Right ventricle myocardium superior (tissue), 1 donor: ENCODE measurements around the gene ANKRD13D. TPM values are rescaled to one million over a fixed set of nuclear protein-coding genes. Genes with fewer than 3 reads are reported as not detected.

Experiments
- ATAC-seq: fragments of 200-7000 bp; cut with Tn5 transposase; one replicate; pipeline ENCODE4 v1.9.1; 2020; ENCODE audit warnings: mild to moderate bottlenecking; ENCODE audit not compliant: poor library complexity
- DNase-seq: peaks from one replicate; pipeline ENCODE4 v3.0.0-alpha.2; 2020
- intact Hi-C: fragments of 100-400 bp; cut with DNase I; formaldehyde crosslinking; loops from one replicate; pipeline ENCODE4 v1.11.2; 2022
- total RNA-seq: library from RNA; stranded (reverse); fragmentation: NEBNext Ultra II Directional; extraction: Animal tissue kit (Norgen Biotek cat#: 25700); gene quantifications from one replicate; pipeline ENCODE4 v1.2.1, GENCODE V29; 2021
- donor health status: DM: no; HTN: yes; CAD: no; lungs with severe emphysema.

Gene ANKRD13D
- total RNA-seq, 1 donor from 2014 or later: 11.6 TPM

GRCh38 chr11:67271205-67271540 lies 17.9 kb upstream of the ANKRD13D start:
- intact Hi-C loops: no loop called here
- no peak for DNase-seq
- no peak for ATAC-seq

GRCh38 chr11:67271541-67272284 lies 17.4 kb upstream of the ANKRD13D start:
- ATAC-seq (no peak), DNase-seq (peak; percentile 54)
- intact Hi-C loops: no loop called here

- ATAC-seq: no peak
- intact Hi-C loops: no loop called here
- DNase-seq: peak; percentile 61
Observed at GRCh38 chr11:67272327-67273259, 16.5 kb upstream of the ANKRD13D start.

GRCh38 chr11:67273260-67273990 lies 15.7 kb upstream of the ANKRD13D start:
- ATAC-seq (peak; percentile 38), DNase-seq (peak; percentile 39)
- intact Hi-C loops: no loop called here

GRCh38 chr11:67274768-67275605 lies 14.1 kb upstream of the ANKRD13D start:
- intact Hi-C loops: no loop called here
- peak; percentile 85 for DNase-seq
- ATAC-seq: no peak

- DNase-seq (no peak), ATAC-seq (no peak)
- intact Hi-C loops: no loop called here
Observed at GRCh38 chr11:67275606-67276409, 13.3 kb upstream of the ANKRD13D start.

- ATAC-seq: peak; percentile 16
- DNase-seq: peak; percentile 74
- intact Hi-C loops: no loop called here
Observed at GRCh38 chr11:67276781-67277230, 12.3 kb upstream of the ANKRD13D start.

- intact Hi-C loops: no loop called here
- ATAC-seq: peak; percentile 85
- DNase-seq: peak; percentile 96
Observed at GRCh38 chr11:67277231-67277961, 11.7 kb upstream of the ANKRD13D start.

- intact Hi-C loops: no loop called here
- ATAC-seq (no peak), DNase-seq (peak; percentile 39)
Observed at GRCh38 chr11:67278135-67278938, 10.8 kb upstream of the ANKRD13D start.

GRCh38 chr11:67278939-67279588 lies 10.0 kb upstream of the ANKRD13D start:
- DNase-seq: peak; percentile 42
- intact Hi-C loops: no loop called here
- ATAC-seq: no peak

- no peak for ATAC-seq
- DNase-seq: peak; percentile 37
- intact Hi-C loops: no loop called here
Observed at GRCh38 chr11:67279589-67280340, 9.3 kb upstream of the ANKRD13D start.

GRCh38 chr11:67280341-67280787 lies 8.7 kb upstream of the ANKRD13D start:
- DNase-seq: peak; percentile 36
- intact Hi-C loops: no loop called here
- no peak for ATAC-seq

- ATAC-seq (no peak), DNase-seq (peak; percentile 36)
- intact Hi-C loops: no loop called here
Observed at GRCh38 chr11:67280788-67281551, 8.1 kb upstream of the ANKRD13D start.

GRCh38 chr11:67281552-67282150 lies 7.5 kb upstream of the ANKRD13D start:
- no peak for DNase-seq
- ATAC-seq: no peak
- intact Hi-C loops: no loop called here
